Mammary epithelial cell (primary cell): ENCODE results near the gene PMEL.

Experiments
- CTCF ChIP-seq, 2 donors: IDR thresholded peaks in 1 of 2; conservative IDR thresholded peaks in 1 of 2; 2 replicates each; pipeline ENCODE4 v1.5.1; 2011 to 2012; ENCODE audit warnings: inconsistent platforms in 2 of 2, low read length in 2 of 2, mild to moderate bottlenecking in 2 of 2, control low read depth in 1 of 2, low read depth in 1 of 2; ENCODE audit not compliant: insufficient read depth in 1 of 2; ENCODE audit errors: extremely low read depth in 1 of 2
- EZH2 ChIP-seq: IDR thresholded peaks from 2 replicates; pipeline ENCODE4 v1.6.1; 2012; ENCODE audit warnings: low read length, inconsistent platforms, borderline replicate concordance

- TF ChIP-seq CTCF (conservative IDR thresholded peaks at IDR 0.05 in 1 of 2, IDR thresholded peaks at IDR 0.05 in 1 of 2; ENCODE audit: extremely low read depth in 1 of 2, insufficient read depth in 1 of 2, low read depth in 1 of 2, low read length in 2 of 2) (no peak), EZH2 (no peak)
Measured at GRCh38 chr12:55933799-55934742, 31.8 kb downstream of the PMEL start.
